Skeletal muscle satellite cell (primary cell): Measurements from ENCODE around the gene KRT14.
"Not testable (repeated sequence)": the region's sequence is repeated elsewhere in the genome, so short reads cannot be mapped to it uniquely, and the experiment has no call there.

Experiments
- H3K27me3 ChIP-seq: 2 replicates; pipeline ENCODE4 v1.7.0; 2013; ENCODE audit warnings: low read length; ENCODE audit not compliant: control insufficient read depth, insufficient read depth
- H3K36me3 ChIP-seq: 2 replicates; pipeline ENCODE4 v1.7.0; 2013; ENCODE audit warnings: mild to moderate bottlenecking, control low read depth, low read length; ENCODE audit not compliant: insufficient read depth
- H3K4me1 ChIP-seq: 2 replicates; pipeline ENCODE4 v1.7.0; 2013; ENCODE audit warnings: low read length; ENCODE audit not compliant: control insufficient read depth, insufficient read depth
- H3K4me2 ChIP-seq: 2 replicates; pipeline ENCODE4 v1.7.0; 2013; ENCODE audit warnings: mild to moderate bottlenecking, low read length
- H3K4me3 ChIP-seq: 2 replicates; pipeline ENCODE4 v1.7.0; 2013; ENCODE audit warnings: low read length
- H3K9ac ChIP-seq: 2 replicates; pipeline ENCODE4 v1.7.0; 2013; ENCODE audit warnings: mild to moderate bottlenecking, low read depth, low read length, moderate library complexity
- H3K9me3 ChIP-seq: replicated peaks from 2 replicates; pipeline ENCODE4 v1.7.0; 2013; ENCODE audit warnings: mild to moderate bottlenecking, control low read depth, low read length

Gene KRT14

GRCh38 chr17:41593306-41593981 is 6.7 kb upstream of the KRT14 start:
- peaks cover 62% of the 10 kb centered on the region for H3K27me3 ChIP-seq
- no peak overlapping the region for H3K4me2 ChIP-seq
- H3K36me3 ChIP-seq: no peaks in the 10 kb centered on the region
- no peak overlapping the region for H3K4me3 ChIP-seq
- no peaks in the 10 kb centered on the region for H3K4me1 ChIP-seq
- no peaks in the 10 kb centered on the region for H3K9me3 ChIP-seq
- no peak overlapping the region for H3K9ac ChIP-seq

- H3K36me3 ChIP-seq: no peaks in the 10 kb centered on the region
- H3K4me2 ChIP-seq: no peak overlapping the region
- H3K4me3 ChIP-seq: no peak overlapping the region
- H3K4me1 ChIP-seq: no peaks in the 10 kb centered on the region
- H3K9ac ChIP-seq: no peak overlapping the region
- H3K9me3 ChIP-seq: no peaks in the 10 kb centered on the region
- H3K27me3 ChIP-seq: peaks cover 62% of the 10 kb centered on the region
Measured at GRCh38 chr17:41592601-41593305, 6.1 kb upstream of the KRT14 start.

DNA sequence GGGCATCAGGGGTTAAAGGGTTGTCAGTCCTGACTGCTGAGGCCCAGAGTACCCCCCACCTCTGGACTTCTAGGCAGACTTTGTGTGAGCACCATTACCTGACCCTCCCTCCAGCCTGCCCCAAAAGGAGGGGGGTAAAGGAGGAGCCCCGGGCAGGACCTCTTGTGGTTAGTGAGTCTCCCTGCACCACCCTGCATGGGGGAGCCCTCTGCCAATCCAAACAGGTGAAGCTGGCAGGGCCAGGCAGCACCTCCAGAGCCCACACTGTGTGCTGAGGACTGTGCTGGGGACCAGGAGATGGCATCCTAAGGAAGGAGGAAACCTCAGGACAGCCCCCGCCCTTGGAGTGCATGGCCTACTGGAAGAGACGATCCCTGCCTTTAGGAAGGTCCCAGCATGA is 2.6 kb upstream of the KRT14 start:
- H3K9ac ChIP-seq: no peak overlapping the region
- H3K4me1 ChIP-seq: no peaks in the 10 kb centered on the region
- no peak overlapping the region for H3K4me2 ChIP-seq
- no peak overlapping the region for H3K4me3 ChIP-seq
- H3K9me3 ChIP-seq: no peaks in the 10 kb centered on the region
- H3K27me3 ChIP-seq: peaks cover 56% of the 10 kb centered on the region
- H3K36me3 ChIP-seq: no peaks in the 10 kb centered on the region

DNA sequence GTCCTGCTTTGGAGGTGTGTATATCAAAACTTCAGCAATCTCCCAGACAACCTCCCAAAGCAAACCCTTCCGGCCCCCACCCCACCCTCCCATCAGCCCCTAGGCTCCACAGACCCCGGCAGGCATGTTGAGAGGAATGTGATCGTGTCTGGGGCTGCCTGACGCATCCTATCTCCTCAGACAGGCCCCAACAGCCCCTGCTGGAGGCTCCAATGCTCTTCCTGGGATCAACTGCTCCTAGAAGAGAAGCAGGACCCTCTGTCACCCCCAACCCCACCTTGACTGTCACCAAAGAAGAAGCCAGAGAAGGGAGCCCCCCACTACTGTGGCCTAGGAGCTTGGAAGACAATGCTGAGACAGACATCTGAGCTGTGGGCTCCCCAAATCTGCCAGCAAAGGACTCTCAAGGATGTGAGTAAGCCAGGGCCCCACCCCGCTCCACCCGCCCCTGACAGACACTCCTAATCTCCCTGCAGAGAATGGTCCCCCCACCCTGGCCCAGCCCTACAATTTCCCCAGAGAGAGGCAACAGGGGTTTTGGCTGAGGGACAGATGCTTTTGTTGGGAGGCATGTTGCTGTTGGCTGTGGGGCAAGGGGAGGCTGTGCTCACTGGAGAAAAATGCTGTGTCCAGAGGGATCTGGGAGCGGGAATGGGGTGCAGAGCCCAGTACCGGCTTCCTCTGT is 1.6 kb upstream of the KRT14 start:
- Histone ChIP-seq H3K36me3 (no peaks in the 10 kb centered on the region), H3K4me2 (no peak overlapping the region), H3K27me3 (peaks cover 54% of the 10 kb centered on the region), H3K4me3 (no peak overlapping the region), H3K9ac (no peak overlapping the region), H3K4me1 (no peaks in the 10 kb centered on the region), H3K9me3 (no peaks in the 10 kb centered on the region)

- H3K4me2 ChIP-seq: no peak overlapping the region
- H3K4me1 ChIP-seq: no peaks in the 10 kb centered on the region
- H3K27me3 ChIP-seq: peaks cover 56% of the 10 kb centered on the region
- H3K4me3 ChIP-seq: no peak overlapping the region
- H3K36me3 ChIP-seq: no peaks in the 10 kb centered on the region
- H3K9ac ChIP-seq: no peak overlapping the region
- H3K9me3 ChIP-seq: no peaks in the 10 kb centered on the region
Measured at GRCh38 chr17:41585301-41586056, 1.2 kb downstream of the KRT14 start.

DNA sequence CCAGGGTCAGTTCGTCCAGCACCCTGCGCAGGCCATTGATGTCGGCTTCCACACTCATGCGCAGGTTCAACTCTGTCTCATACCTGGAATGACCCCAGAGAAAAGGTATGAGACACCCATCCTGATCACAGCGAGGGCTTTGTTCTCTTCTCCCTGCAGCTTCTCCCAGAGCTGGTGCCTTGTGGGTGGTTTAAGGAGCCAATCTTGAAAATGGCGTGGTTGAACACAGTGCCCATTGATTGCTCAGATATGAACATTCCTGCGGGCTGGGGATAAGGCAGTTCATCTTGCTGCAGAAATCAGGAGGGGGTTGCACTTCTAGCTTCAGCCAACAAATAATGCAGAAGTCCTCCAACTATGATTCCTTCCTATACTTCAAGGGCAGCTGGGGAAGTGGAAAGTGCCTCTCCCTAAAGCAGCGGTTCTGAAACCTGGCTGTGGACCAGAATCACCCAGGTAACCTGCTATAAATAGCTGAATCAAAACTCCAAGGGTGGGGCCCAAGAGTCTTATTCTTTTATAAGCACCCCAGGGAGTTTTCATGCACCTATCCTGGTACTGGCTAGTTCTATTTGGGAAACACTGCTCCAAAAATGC is 2.3 kb downstream of the KRT14 start:
- H3K4me1 ChIP-seq, H3K9me3 ChIP-seq, H3K4me2 ChIP-seq, H3K9ac ChIP-seq, H3K4me3 ChIP-seq, H3K36me3 ChIP-seq: not testable (repeated sequence)
- peaks cover 51% of the 10 kb centered on the region for H3K27me3 ChIP-seq

- H3K4me1 ChIP-seq: peaks cover 3% of the 10 kb centered on the region
- H3K36me3 ChIP-seq: no peaks in the 10 kb centered on the region
- H3K9me3 ChIP-seq: no peaks in the 10 kb centered on the region
- no peak overlapping the region for H3K9ac ChIP-seq
- no peak overlapping the region for H3K4me2 ChIP-seq
- peaks cover 55% of the 10 kb centered on the region for H3K27me3 ChIP-seq
- H3K4me3 ChIP-seq: no peak overlapping the region
Measured at GRCh38 chr17:41583137-41584127, 3.3 kb downstream of the KRT14 start.

GRCh38 chr17:41582061-41582968 is 4.4 kb downstream of the KRT14 start:
- H3K9me3 ChIP-seq, H3K4me1 ChIP-seq, H3K9ac ChIP-seq, H3K36me3 ChIP-seq, H3K4me2 ChIP-seq, H3K4me3 ChIP-seq: not testable (repeated sequence)
- H3K27me3 ChIP-seq: peaks cover 62% of the 10 kb centered on the region

DNA sequence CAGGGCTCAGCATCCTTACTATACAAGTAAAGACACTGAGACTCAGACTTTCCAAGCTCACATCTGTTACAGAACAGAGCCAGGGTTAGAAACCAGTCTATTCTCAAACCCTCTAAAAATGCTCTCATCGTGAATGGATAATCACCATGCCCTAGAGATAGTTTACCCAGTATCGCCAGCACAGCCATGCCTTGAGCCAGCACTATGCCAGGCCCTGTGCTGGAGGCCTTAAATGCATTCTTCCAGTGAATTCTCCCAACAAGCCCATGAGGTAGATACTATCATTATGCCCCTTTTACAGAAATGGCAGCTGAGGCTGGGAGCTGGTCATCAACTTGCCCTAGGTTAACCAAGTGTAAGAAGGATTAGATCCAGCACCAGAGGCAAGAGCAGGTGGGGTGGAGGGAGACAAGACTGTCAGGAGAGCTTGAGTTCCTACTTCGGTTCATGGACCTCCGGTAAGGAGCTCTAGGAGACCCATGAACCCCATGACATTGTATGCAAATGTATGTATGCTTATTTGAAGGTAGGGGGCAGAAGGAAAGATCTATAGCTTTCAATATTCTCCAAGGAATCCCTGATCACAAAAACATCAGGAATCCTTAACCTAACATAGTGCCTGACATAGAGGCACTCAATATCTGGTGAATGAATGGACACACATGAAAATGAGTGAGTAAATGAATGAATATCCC is 5.2 kb downstream of the KRT14 start:
- peaks cover 3% of the 10 kb centered on the region for H3K4me1 ChIP-seq
- H3K4me3 ChIP-seq: no peak overlapping the region

More for the DNA sequence above, 5.2 kb downstream of the KRT14 start:
- H3K4me2 ChIP-seq: no peak overlapping the region
- H3K9ac ChIP-seq: no peak overlapping the region
- peaks cover 64% of the 10 kb centered on the region for H3K27me3 ChIP-seq
- H3K36me3 ChIP-seq: no peaks in the 10 kb centered on the region
- no peaks in the 10 kb centered on the region for H3K9me3 ChIP-seq
